A549 treated with GW870086 at 1 μM for 4 hours (cell line): Measurements from ENCODE around the gene OTUD6A. TPM values are rescaled to one million over a fixed set of nuclear protein-coding genes. Genes with fewer than 3 reads are reported as not detected.

Experiments
- total RNA-seq: library from RNA; stranded (reverse); fragments of 200-300 nt; extraction: Qiagen RNA extraction; gene quantifications from 5 replicates; pipeline ENCODE4 v1.2.3, GENCODE V29; 2022; ENCODE audit warnings: low read depth

OTUD6A gene, protein sequence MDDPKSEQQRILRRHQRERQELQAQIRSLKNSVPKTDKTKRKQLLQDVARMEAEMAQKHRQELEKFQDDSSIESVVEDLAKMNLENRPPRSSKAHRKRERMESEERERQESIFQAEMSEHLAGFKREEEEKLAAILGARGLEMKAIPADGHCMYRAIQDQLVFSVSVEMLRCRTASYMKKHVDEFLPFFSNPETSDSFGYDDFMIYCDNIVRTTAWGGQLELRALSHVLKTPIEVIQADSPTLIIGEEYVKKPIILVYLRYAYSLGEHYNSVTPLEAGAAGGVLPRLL
- not detected in 5 replicates for total RNA-seq

GRCh38 chrX:70062076-70062475 lies at the start of gene OTUD6A:
Gene OTUD6A, plus strand, starts transcription at chrX:70062457. Its CDS starts 68 bp downstream, at chrX:70062525.

DNA sequence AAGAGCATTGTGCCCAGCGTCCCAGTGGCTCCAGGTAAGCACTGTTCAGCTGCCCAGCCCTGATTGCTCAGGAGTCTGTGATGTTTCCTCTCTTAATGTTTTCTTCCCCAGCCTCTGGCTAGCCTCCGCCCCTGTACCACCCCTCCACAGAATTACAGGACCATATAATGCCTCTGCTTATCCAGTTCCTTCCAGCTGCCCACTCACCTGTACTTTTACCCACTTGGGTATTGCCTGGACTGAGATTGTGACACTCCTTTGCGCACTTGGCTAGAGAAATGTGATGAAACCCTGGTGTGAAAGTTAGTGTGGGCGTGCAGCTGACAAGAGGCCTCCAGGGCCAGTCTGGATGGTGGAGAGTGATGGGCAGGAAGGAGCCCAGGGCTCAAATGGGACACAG lies 12.3 kb upstream of the OTUD6A start, which contains the start of gene AWAT2:
AWAT2 (minus strand) TSS at position 14 of the 400 bp plus-strand sequence; CDS start at position 8, 6 bp downstream.

Other genes with a start within 250 kb of the OTUD6A start
- gene AWAT2, start 12.5 kb upstream of the OTUD6A start, total RNA-seq: not detected in 5 replicates
- gene IGBP1, start 71.0 kb downstream of the OTUD6A start, total RNA-seq: 57.6 to 67.9 TPM (median 67.2 TPM) in 5 replicates
- not detected in 5 replicates for gene DGAT2L6, start 115.0 kb downstream of the OTUD6A start, total RNA-seq
- not detected in 5 replicates for gene AWAT1, start 172.2 kb downstream of the OTUD6A start, total RNA-seq
- gene P2RY4, start 197.7 kb downstream of the OTUD6A start, total RNA-seq: 0.13 TPM in 1 of 5 replicates, not detected in the others
- not detected in 5 replicates for gene ARR3, start 205.9 kb downstream of the OTUD6A start, total RNA-seq
- not detected in 5 replicates for gene RAB41, start 219.7 kb downstream of the OTUD6A start, total RNA-seq
- 88.8 to 111 TPM (median 94.4 TPM) in 5 replicates for gene PDZD11, start 227.5 kb downstream of the OTUD6A start, total RNA-seq
- gene KIF4A, start 227.6 kb downstream of the OTUD6A start, total RNA-seq: 26.0 to 31.5 TPM (median 27.0 TPM) in 5 replicates